ENCODE data around the gene TAF4. TPM values are rescaled to one million over a fixed set of nuclear protein-coding genes. Genes with fewer than 3 reads are reported as not detected.
A peak's percentile ranks its signal among the peaks of the same experiment; 100 is the strongest.
"Not testable (repeated sequence)": the region's sequence is repeated elsewhere in the genome, so short reads cannot be mapped to it uniquely, and the experiment has no call there.

Gene TAF4
- 3.6 and 7.6 TPM in 2 replicates for total RNA-seq

GRCh38 chr20:62065674-62066338, at the start of gene TAF4:
TSS of gene TAF4 (minus strand) at chr20:62065881. CDS start at chr20:62065810, 71 bp downstream.
- peak; percentile 80 for DNase-seq

- DNase-seq, result no peak
Measured at GRCh38 chr20:62114894-62115293, 49.2 kb upstream of the TAF4 start.

GRCh38 chr20:62112368-62112767, 46.7 kb upstream of the TAF4 start:
- DNase-seq, result no peak

- peak; percentile 39 for DNase-seq
Measured at GRCh38 chr20:62111148-62111547, 45.5 kb upstream of the TAF4 start.

- DNase-seq, result no peak
Measured at GRCh38 chr20:62105592-62105991, 39.9 kb upstream of the TAF4 start.

GRCh38 chr20:62104791-62105345, 39.2 kb upstream of the TAF4 start:
- no peak for DNase-seq

GRCh38 chr20:62104234-62104789, 38.6 kb upstream of the TAF4 start:
- DNase-seq, result no peak

- DNase-seq, result no peak
Measured at GRCh38 chr20:62103508-62104233, 38.0 kb upstream of the TAF4 start.

GRCh38 chr20:62101078-62101477, 35.4 kb upstream of the TAF4 start:
- DNase-seq, result no peak

- no peak for DNase-seq
Measured at GRCh38 chr20:62097881-62098407, 32.3 kb upstream of the TAF4 start.

- DNase-seq, result no peak
Measured at GRCh38 chr20:62096421-62097380, 31.0 kb upstream of the TAF4 start.

- DNase-seq, result no peak
Measured at GRCh38 chr20:62089393-62089792, 23.7 kb upstream of the TAF4 start.

GRCh38 chr20:62088258-62089127, 22.8 kb upstream of the TAF4 start:
- peak; percentile 66 for DNase-seq

GRCh38 chr20:62087632-62088031, 22.0 kb upstream of the TAF4 start:
- no peak for DNase-seq

- no peak for DNase-seq
Measured at GRCh38 chr20:62087227-62087626, 21.5 kb upstream of the TAF4 start.

GRCh38 chr20:62085206-62085605, 19.5 kb upstream of the TAF4 start:
- DNase-seq, result no peak

- DNase-seq, result not testable (repeated sequence)
Measured at GRCh38 chr20:62084224-62084623, 18.5 kb upstream of the TAF4 start.

GRCh38 chr20:62083312-62083711, 17.6 kb upstream of the TAF4 start:
- no peak for DNase-seq

GRCh38 chr20:62080249-62080990, 14.7 kb upstream of the TAF4 start:
- no peak for DNase-seq

GRCh38 chr20:62079166-62079565, 13.5 kb upstream of the TAF4 start:
- DNase-seq, result no peak
